ENCODE measurements around the gene GHRHR. TPM values are rescaled to one million over a fixed set of nuclear protein-coding genes. Genes with fewer than 3 reads are reported as not detected.

Gene GHRHR
- polyA plus RNA-seq, 3 donors: not detected

GRCh38 chr7:30920021-30920583 is 43.7 kb upstream of the GHRHR start:
- Histone ChIP-seq H3K9ac (ENCODE audit: insufficient read depth, low read length, poor library complexity, severe bottlenecking) (no peak overlapping the region), H3K4me2 (replicated peaks; ENCODE audit: extremely low read depth, low read length, poor library complexity, severe bottlenecking) (no peak overlapping the region), H3K4me1 (ENCODE audit: control insufficient read depth in 1 of 2, insufficient read depth in 2 of 2, low read length in 2 of 2) (no peaks in the 10 kb centered on the region), H4K20me1 (ENCODE audit: insufficient read depth, low read length) (no peaks in the 10 kb centered on the region), H3K4me3 (replicated peaks in 1 of 3; ENCODE audit: low read depth in 2 of 3, low read length in 3 of 3) (no peak overlapping the region), H3K9me3 (replicated peaks in 1 of 2; ENCODE audit: control insufficient read depth in 1 of 2, insufficient read depth in 1 of 2, low read length in 2 of 2) (no peaks in the 10 kb centered on the region), H2AFZ (ENCODE audit: insufficient read depth, low read depth, low read length, poor library complexity, severe bottlenecking) (no peak overlapping the region), H3K27me3 (ENCODE audit: control insufficient read depth in 2 of 2, insufficient read depth in 2 of 2, low read length in 2 of 2) (no peaks in the 10 kb centered on the region), H3K27ac (ENCODE audit: low read depth in 1 of 2, low read length in 2 of 2) (no peak overlapping the region), H3K36me3 (replicated peaks in 1 of 2; ENCODE audit: control insufficient read depth in 1 of 2, insufficient read depth in 2 of 2, low read length in 2 of 2) (no peaks in the 10 kb centered on the region), H3K79me2 (ENCODE audit: insufficient read depth, low read length) (no peaks in the 10 kb centered on the region)
- Mint-ChIP-seq H3K9me3 (no peaks in the 10 kb centered on the region), H3K27me3 (ENCODE audit: low read depth in 3 of 3) (peaks cover 0 to 5% (median 1%) of the 10 kb centered on the region in 3 donors), H3K27ac (peak overlapping the region in 1 of 7 donors; percentile 28), H3K36me3 (no peaks in the 10 kb centered on the region), H3K4me1 (no peaks in the 10 kb centered on the region), H3K4me3 (no peak overlapping the region)
- DNase-seq: no peak
- 85% methylated on average over 7 of the region's 11 CpGs for WGBS (ENCODE audit: insufficient coverage)
- no peak for TF ChIP-seq CTCF (IDR thresholded peaks at IDR 0.05)
- intact Hi-C loops (cut with micrococcal nuclease): no loop called here

- H3K4me2 ChIP-seq (replicated peaks; ENCODE audit: extremely low read depth, low read length, poor library complexity, severe bottlenecking): no peak overlapping the region
- H3K4me3 ChIP-seq (replicated peaks in 1 of 3; ENCODE audit: low read depth in 2 of 3, low read length in 3 of 3): no peak overlapping the region
- TF ChIP-seq CTCF (IDR thresholded peaks at IDR 0.05): no peak
- no peaks in the 10 kb centered on the region for H3K36me3 ChIP-seq (replicated peaks in 1 of 2; ENCODE audit: control insufficient read depth in 1 of 2, insufficient read depth in 2 of 2, low read length in 2 of 2)
- Mint-ChIP-seq H3K4me1 (no peaks in the 10 kb centered on the region), H3K27ac (no peak overlapping the region), H3K27me3 (ENCODE audit: low read depth in 3 of 3) (peaks cover 0 to 5% (median 1%) of the 10 kb centered on the region in 3 donors), H3K36me3 (no peaks in the 10 kb centered on the region), H3K4me3 (no peak overlapping the region), H3K9me3 (peaks cover 0 to 1% (median 0%) of the 10 kb centered on the region in 7 donors)
- no peaks in the 10 kb centered on the region for H3K79me2 ChIP-seq (ENCODE audit: insufficient read depth, low read length)
- no peak for DNase-seq
- no peak overlapping the region for H3K9ac ChIP-seq (ENCODE audit: insufficient read depth, low read length, poor library complexity, severe bottlenecking)
- H3K4me1 ChIP-seq (ENCODE audit: control insufficient read depth in 1 of 2, insufficient read depth in 2 of 2, low read length in 2 of 2): no peaks in the 10 kb centered on the region
- H2AFZ ChIP-seq (ENCODE audit: insufficient read depth, low read depth, low read length, poor library complexity, severe bottlenecking): no peak overlapping the region
- H4K20me1 ChIP-seq (ENCODE audit: insufficient read depth, low read length): no peaks in the 10 kb centered on the region
- H3K9me3 ChIP-seq (replicated peaks in 1 of 2; ENCODE audit: control insufficient read depth in 1 of 2, insufficient read depth in 1 of 2, low read length in 2 of 2): no peaks in the 10 kb centered on the region
- intact Hi-C loops (cut with micrococcal nuclease): no loop called here
- H3K27ac ChIP-seq (ENCODE audit: low read depth in 1 of 2, low read length in 2 of 2): no peak overlapping the region
- no peaks in the 10 kb centered on the region for H3K27me3 ChIP-seq (ENCODE audit: control insufficient read depth in 2 of 2, insufficient read depth in 2 of 2, low read length in 2 of 2)
- 78% methylated on average over 5 of the region's 9 CpGs for WGBS (ENCODE audit: insufficient coverage)
These were observed 42.9 kb upstream of the GHRHR start for GRCh38 chr7:30920584-30921539.

Measured in CD14-positive monocyte (primary cell).